ENCODE measurements around the gene ESAM.

GRCh38 chr11:124762624-124763155 is 600 bp upstream of the ESAM start:
- no peak for TF ChIP-seq CTCF (conservative IDR thresholded peaks at IDR 0.05)
- no peak for TF ChIP-seq ZFX (IDR thresholded peaks at IDR 0.05)

All from C4-2B (cell line).